ENCODE data around the gene PRM3.

PRM3 gene

GRCh38 chr16:11224096-11224893 lies 49.1 kb downstream of the PRM3 start:
- DNase-seq = no peak
